Osteoblast (primary cell): ENCODE measurements around the gene PRPF6. TPM values are rescaled to one million over a fixed set of nuclear protein-coding genes. Genes with fewer than 3 reads are reported as not detected.

ENCODE experiments used
- DNase-seq: peaks from one replicate; pipeline ENCODE4 v3.0.0; 2011; ENCODE audit warnings: low spot score, mixed read lengths; ENCODE audit not compliant: insufficient read length; ENCODE audit errors: missing footprints
- H2AFZ ChIP-seq: 2 replicates; pipeline ENCODE4 v1.6.0; 2011; ENCODE audit warnings: mild to moderate bottlenecking, low read length
- H3K27ac ChIP-seq: 2 replicates; pipeline ENCODE4 v1.5.1; 2011; ENCODE audit warnings: mild to moderate bottlenecking, low read depth, low read length, moderate library complexity
- H3K27me3 ChIP-seq: 2 replicates; pipeline ENCODE4 v1.6.0; 2012; ENCODE audit warnings: mild to moderate bottlenecking, control low read depth, inconsistent platforms, low read length, moderate library complexity; ENCODE audit not compliant: insufficient read depth
- H3K36me3 ChIP-seq: 2 replicates; pipeline ENCODE4 v1.5.1; 2011; ENCODE audit warnings: mild to moderate bottlenecking, low read length, control low read depth, moderate library complexity; ENCODE audit not compliant: insufficient read depth
- H3K4me1 ChIP-seq: 2 replicates; pipeline ENCODE4 v1.5.1; 2011; ENCODE audit warnings: mild to moderate bottlenecking, low read length, control low read depth, moderate library complexity; ENCODE audit not compliant: insufficient read depth
- H3K4me2 ChIP-seq: 2 replicates; pipeline ENCODE4 v1.6.0; 2011; ENCODE audit warnings: mild to moderate bottlenecking, low read length; ENCODE audit not compliant: insufficient read depth
- H3K4me3 ChIP-seq: fragments of 200-600 bp; sonication (generic); 3 replicates; pipeline ENCODE4 v1.5.1; 2012; ENCODE audit warnings: mild to moderate bottlenecking, low read length, inconsistent platforms; ENCODE audit not compliant: insufficient read depth
- H3K79me2 ChIP-seq: 2 replicates; pipeline ENCODE4 v1.6.0; 2012; ENCODE audit warnings: mild to moderate bottlenecking, low read length, control low read depth, inconsistent platforms; ENCODE audit not compliant: insufficient read depth
- H3K9me3 ChIP-seq: 2 replicates; pipeline ENCODE4 v1.5.1; 2011; ENCODE audit warnings: low read depth, low read length, control low read depth
- H4K20me1 ChIP-seq: 2 replicates; pipeline ENCODE4 v1.6.0; 2012; ENCODE audit warnings: mild to moderate bottlenecking, low read length, control low read depth; ENCODE audit not compliant: insufficient read depth
- total RNA-seq: library from RNA; depleted of rRNA; stranded (reverse); fragments of >200 nt; gene quantifications from 2 replicates; pipeline ENCODE4 v1.2.3, GENCODE V29; 2012
- TF ChIP-seq, protein P1 (sequence below): IDR thresholded peaks from 2 replicates; pipeline ENCODE4 v1.5.1; 2011; ENCODE audit warnings: mild to moderate bottlenecking, low read depth, low read length, moderate library complexity; ENCODE audit errors: extremely low read depth

Gene PRPF6
- total RNA-seq, 1 donor: 56.1 TPM

DNA sequence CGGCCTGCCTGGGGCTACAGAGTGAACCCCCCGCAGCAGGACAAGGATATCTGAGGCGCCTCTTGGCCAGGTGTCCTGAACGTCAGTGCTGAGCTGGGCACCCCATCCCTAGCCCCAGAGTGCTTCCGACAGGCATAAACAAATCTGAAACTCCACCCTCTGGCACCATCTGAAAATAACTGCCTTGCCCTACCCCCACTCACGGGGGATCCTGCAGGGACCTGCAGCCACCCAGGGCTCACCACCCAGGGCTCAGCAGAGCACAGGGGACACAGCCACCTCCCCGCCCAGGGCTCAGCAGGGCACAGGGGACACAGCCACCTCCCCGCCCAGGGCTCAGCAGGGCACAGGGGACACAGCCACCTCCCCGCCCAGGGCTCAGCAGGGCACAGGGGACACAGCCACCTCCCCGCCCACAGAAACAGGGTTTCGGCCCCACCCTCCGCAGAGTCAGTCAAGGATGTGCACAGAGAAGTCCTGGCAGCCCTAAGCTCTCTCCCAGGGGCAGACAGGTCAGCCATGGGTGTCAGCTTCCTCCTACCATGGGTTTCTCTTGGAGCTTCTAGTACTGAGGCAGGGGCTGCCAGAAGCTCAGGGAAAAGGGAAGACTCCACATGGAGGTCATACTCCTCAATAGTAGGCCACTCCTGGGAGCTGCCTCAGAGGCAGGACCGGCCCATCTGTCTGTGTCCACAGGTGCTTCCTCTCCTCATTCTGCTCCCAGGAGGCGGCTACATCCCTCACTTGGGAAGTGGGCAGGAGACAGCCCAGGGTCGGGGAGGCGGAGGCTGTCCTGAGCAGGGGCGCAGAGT lies 29.3 kb upstream of the PRPF6 start:
- H3K4me3 ChIP-seq: no peak overlapping the region
- no peak overlapping the region for H2AFZ ChIP-seq
- TF ChIP-seq, protein P1, sequence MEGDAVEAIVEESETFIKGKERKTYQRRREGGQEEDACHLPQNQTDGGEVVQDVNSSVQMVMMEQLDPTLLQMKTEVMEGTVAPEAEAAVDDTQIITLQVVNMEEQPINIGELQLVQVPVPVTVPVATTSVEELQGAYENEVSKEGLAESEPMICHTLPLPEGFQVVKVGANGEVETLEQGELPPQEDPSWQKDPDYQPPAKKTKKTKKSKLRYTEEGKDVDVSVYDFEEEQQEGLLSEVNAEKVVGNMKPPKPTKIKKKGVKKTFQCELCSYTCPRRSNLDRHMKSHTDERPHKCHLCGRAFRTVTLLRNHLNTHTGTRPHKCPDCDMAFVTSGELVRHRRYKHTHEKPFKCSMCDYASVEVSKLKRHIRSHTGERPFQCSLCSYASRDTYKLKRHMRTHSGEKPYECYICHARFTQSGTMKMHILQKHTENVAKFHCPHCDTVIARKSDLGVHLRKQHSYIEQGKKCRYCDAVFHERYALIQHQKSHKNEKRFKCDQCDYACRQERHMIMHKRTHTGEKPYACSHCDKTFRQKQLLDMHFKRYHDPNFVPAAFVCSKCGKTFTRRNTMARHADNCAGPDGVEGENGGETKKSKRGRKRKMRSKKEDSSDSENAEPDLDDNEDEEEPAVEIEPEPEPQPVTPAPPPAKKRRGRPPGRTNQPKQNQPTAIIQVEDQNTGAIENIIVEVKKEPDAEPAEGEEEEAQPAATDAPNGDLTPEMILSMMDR: no peak
- no peak overlapping the region for H3K4me2 ChIP-seq
- H3K27ac ChIP-seq: no peak overlapping the region
- peaks cover 72% of the 10 kb centered on the region for H4K20me1 ChIP-seq
- no peaks in the 10 kb centered on the region for H3K9me3 ChIP-seq
- H3K4me1 ChIP-seq: peaks cover 14% of the 10 kb centered on the region
- no peak for DNase-seq
- peaks cover 88% of the 10 kb centered on the region for H3K79me2 ChIP-seq
- no peaks in the 10 kb centered on the region for H3K36me3 ChIP-seq
- H3K27me3 ChIP-seq: no peaks in the 10 kb centered on the region

GRCh38 chr20:63952210-63952535 lies 28.8 kb upstream of the PRPF6 start:
- no peak overlapping the region for H2AFZ ChIP-seq
- peaks cover 85% of the 10 kb centered on the region for H3K79me2 ChIP-seq
- no peak for DNase-seq
- no peak overlapping the region for H3K4me2 ChIP-seq
- H4K20me1 ChIP-seq: peaks cover 68% of the 10 kb centered on the region
- H3K4me3 ChIP-seq: no peak overlapping the region
- TF ChIP-seq, protein P1: no peak
- no peak overlapping the region for H3K27ac ChIP-seq
- H3K36me3 ChIP-seq: no peaks in the 10 kb centered on the region
- H3K9me3 ChIP-seq: no peaks in the 10 kb centered on the region
- no peaks in the 10 kb centered on the region for H3K27me3 ChIP-seq
- H3K4me1 ChIP-seq: peaks cover 18% of the 10 kb centered on the region

- TF ChIP-seq, protein P1: no peak
- Histone ChIP-seq H3K4me1 (peaks cover 22% of the 10 kb centered on the region), H3K4me3 (no peak overlapping the region), H3K4me2 (no peak overlapping the region), H3K27me3 (no peaks in the 10 kb centered on the region), H4K20me1 (peaks cover 62% of the 10 kb centered on the region), H2AFZ (no peak overlapping the region), H3K79me2 (peaks cover 79% of the 10 kb centered on the region), H3K9me3 (no peaks in the 10 kb centered on the region), H3K36me3 (no peaks in the 10 kb centered on the region), H3K27ac (no peak overlapping the region)
- DNase-seq: no peak
These were observed 28.2 kb upstream of the PRPF6 start for GRCh38 chr20:63952769-63953168.

GRCh38 chr20:63953764-63954429 lies 27.0 kb upstream of the PRPF6 start:
- H3K4me3 ChIP-seq: no peak overlapping the region
- no peak for DNase-seq

More at GRCh38 chr20:63953764-63954429, 27.0 kb upstream of the PRPF6 start:
- Histone ChIP-seq H2AFZ (no peak overlapping the region), H3K27me3 (no peaks in the 10 kb centered on the region), H3K9me3 (no peaks in the 10 kb centered on the region), H3K27ac (no peak overlapping the region), H3K79me2 (peaks cover 68% of the 10 kb centered on the region), H3K4me1 (peaks cover 18% of the 10 kb centered on the region), H4K20me1 (peaks cover 56% of the 10 kb centered on the region), H3K4me2 (no peak overlapping the region), H3K36me3 (peaks cover 4% of the 10 kb centered on the region)
- TF ChIP-seq, protein P1: no peak
